ENCODE measurements around the gene SPATA24.
"Not testable (repeated sequence)": the region's sequence is repeated elsewhere in the genome, so short reads cannot be mapped to it uniquely, and the experiment has no call there.

The SPATA24 gene

DNA sequence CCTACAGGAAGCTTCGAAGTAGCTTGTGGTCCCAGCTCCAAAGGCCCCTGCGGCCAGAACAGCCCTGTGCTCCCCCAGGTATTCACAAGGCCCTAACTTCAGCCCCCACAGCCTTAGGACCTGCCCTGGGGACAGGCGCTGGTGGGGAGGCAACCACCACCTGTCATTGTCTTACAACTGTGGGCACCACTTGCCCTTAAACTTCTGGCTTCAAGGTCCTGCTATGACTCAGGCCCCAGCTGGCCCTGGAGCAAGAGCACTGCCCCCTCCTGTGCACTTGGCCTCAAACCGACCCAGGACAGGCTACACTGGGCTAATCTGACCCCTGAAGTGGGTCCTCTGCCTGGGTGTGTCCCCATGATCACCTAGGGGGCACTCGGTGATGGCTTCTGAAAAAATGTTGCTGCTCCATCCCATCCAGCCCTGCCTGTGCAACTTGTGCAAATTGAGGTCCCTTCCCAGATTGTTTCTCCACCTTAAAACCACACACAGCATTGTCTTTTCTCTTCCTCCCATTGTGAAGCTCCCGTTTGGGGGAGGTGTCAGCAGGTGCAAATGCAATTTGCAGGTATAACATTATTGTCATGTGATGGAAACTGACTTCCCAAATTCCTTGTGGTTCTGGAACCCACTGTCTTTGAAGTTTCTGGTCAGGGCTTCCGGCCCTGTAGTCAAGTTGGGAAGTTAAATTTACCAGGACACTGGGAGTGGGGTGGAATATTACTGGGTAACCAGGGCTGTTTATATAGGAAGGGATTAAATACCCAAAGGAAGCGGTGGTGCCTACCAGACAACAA, 7.8 kb downstream of the SPATA24 start:
- DNase-seq (ENCODE audit: low read depth, low spot score) = no peak

GRCh38 chr5:139394654-139395566, 9.0 kb downstream of the SPATA24 start, which contains the start of gene PROB1:
Gene PROB1, minus strand, starts transcription at chr5:139395104. Its CDS starts 23 bp downstream, at chr5:139395081.
- no peak for DNase-seq (ENCODE audit: low read depth, low spot score)

GRCh38 chr5:139394123-139394653, 9.7 kb downstream of the SPATA24 start:
- DNase-seq (ENCODE audit: low read depth, low spot score) = no peak

GRCh38 chr5:139393497-139394122, 10.3 kb downstream of the SPATA24 start:
- DNase-seq (ENCODE audit: low read depth, low spot score) = no peak

- DNase-seq (ENCODE audit: low read depth, low spot score) = no peak
These were observed 11.0 kb downstream of the SPATA24 start for GRCh38 chr5:139392678-139393496.

DNA sequence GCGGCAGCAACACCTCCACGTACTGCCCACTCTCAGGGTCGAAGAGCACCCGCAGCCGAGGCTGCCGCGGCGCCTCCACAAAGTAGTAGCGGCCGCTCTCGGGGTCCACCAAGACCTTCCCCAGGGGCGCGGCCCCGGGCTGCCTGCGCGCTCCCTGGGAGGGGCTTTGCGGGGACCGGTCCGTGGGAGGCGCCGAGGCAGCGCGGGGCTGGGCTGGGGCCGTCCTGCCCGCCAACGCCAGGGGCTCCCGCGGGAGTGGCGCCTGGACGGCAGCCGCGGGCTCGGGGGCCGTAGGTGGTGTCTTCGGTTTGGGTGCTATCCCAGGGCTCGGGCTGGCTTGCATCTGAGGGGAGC, 11.6 kb downstream of the SPATA24 start:
- DNase-seq (ENCODE audit: low read depth, low spot score) = no peak

DNA sequence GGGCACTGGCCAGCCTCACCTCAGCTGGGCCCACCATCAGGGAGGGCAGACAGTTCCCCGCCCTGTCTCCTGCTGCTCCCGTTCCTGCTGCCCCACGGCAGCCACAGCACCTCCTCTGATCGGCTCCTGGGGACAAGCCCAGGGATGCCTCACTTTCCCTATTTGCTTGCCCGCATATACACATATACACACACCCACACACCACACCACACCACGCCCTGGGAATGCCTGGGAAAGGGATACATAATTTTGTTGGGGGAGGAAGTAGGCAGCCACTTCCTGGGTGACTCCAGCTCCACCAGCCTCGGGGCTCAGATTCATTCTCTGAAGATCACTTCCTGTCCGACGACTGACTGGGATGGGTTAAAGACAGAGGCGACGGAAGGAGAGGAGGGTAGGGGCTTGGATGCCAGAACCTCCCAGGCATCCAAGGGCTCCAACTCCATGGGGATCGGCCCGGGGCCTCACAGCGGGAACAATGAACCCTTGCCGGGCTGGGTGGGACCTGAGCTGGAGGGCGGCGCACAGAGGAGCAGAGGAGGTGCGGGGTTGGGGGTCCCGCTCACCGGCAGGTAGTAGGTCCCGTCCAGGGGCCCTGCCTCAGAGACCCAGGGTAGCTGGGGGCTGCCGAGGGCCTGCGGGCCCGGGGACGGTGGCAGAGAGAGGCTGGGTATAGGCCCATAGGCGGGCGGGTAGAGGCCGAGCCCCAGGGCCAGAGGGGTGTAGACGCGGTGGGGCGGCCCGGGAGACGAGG, 12.1 kb downstream of the SPATA24 start:
- no peak for DNase-seq (ENCODE audit: low read depth, low spot score)

DNA sequence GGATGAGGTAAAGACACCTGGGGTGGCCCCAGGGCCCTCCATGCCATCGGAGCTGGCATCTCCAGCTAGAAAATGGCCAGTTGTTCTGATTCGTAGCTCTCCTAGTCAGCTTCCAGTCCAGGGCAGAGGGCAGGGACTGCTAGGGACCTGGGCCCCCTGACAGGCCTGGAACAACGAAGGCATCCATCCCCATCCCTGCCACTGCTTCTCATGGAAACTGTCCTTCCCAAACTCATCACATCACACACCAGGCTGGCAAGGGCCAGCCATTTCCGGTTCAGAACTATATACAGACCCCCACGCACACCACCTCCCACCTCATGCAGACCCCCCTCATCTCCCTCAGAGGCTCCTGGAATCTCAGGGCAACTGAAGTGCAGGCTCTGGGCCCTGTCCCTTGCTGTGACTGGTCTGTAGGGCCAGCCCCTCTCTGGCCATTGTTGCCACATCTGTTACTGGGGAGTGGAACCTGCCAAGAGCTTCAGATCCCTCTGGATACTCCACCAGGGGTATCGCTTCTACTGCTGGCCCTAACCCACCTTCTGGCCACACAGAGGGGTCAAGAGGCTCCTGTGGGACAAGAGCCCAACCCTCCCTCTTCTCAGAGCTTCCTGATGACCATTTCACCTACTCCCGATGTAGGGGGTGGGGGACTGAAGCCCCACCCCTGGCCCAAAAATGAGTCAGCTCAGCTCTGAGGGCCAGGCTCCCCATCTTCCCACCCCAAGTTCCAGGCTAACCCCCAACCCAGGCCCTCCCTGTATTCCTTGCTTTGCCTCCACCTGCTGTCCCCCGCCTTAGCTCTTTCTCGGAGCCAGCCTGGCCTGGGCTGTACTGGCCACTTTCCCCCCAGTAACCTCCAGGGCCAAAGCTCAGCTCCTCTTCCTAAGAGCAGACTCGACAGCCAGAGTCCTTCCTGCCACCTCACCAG, 13.0 kb downstream of the SPATA24 start:
- no peak for DNase-seq (ENCODE audit: low read depth, low spot score)

DNA sequence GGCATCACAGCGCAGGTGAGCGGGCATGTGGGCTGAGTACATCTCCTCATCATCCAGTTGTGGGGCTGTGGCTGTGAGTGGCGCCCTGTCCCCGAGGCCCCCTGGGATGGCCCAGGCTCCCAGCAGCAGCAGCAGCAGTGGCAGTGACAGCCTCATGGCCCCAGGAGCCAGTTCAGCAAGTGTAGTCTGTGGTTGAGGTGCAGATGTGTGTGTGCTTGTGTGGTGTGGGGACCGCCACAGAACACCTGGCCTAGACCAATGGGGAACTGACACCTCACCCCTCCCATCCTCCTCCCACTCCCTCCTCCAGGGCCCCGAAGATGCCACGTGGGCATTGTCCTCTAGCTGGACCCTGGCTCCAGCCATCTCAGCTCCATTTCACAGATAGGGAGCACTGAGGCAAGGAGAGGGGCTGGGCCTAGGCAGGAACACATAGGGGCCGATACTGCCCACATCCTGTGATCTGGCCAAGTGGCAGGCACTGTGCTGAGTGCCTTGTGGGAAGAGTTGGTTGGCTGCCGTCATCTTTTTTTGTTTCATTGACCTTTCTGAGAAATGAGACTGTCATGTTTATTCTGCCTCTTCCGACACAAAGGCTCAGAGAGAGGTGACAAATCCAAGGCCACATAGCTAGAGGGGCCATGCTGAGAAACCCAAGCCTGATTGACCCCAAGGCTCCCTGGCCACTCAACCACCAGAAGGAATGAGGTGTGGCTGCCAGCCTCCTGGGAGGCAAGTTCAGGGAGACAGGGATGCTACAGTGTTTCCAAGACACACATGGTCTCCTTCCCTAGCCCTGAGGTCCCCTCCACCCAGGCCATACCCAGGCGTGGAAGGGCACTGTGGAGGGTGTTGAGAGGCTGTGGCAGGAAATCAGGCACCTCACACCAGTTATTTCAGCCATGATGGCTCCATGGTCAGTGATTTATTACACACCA, 13.9 kb downstream of the SPATA24 start, which contains the start of gene MZB1:
MZB1 (minus strand) TSS at position 213 of the 938 bp plus-strand sequence; CDS start at position 156, 57 bp downstream.
- no peak for DNase-seq (ENCODE audit: low read depth, low spot score)

DNA sequence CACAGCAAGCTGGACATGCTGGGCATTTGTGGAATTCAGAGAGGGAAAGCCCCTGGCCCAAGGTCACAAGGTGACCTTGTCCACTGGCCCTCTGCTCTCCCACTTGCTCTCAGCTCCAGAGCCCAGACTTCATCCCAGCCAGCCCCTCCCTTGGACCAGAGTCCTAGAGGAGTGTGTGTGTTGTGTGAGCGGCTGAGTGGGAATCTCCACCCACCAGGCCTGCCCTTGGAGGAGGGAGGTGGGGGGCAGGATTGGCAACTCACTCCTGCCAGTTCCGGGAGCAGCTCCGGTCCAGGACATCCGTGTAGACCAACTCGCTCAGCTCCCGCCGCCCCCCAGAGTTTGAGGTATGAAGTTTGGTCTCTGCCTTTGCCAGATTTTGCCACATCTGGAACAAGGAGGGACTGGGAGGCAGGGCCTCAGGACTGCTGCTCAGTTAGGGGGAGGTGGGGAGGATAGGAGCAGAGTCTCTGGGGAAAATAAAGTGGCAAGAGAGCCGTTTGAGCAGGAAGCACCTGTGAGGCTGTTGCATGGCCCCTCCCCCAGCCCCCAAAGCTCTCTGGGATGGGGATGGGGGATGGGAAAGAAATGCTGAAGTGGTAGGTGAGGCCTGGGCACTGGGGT, 15.6 kb downstream of the SPATA24 start:
- no peak for DNase-seq (ENCODE audit: low read depth, low spot score)

GRCh38 chr5:139387611-139388197, 16.2 kb downstream of the SPATA24 start:
- DNase-seq (ENCODE audit: low read depth, low spot score) = no peak

- DNase-seq (ENCODE audit: low read depth, low spot score) = not testable (repeated sequence)
These were observed 16.9 kb downstream of the SPATA24 start for GRCh38 chr5:139386956-139387355.

- DNase-seq (ENCODE audit: low read depth, low spot score) = no peak
These were observed 17.8 kb downstream of the SPATA24 start for GRCh38 chr5:139386050-139386438.

- DNase-seq (ENCODE audit: low read depth, low spot score) = no peak
These were observed 18.5 kb downstream of the SPATA24 start for GRCh38 chr5:139385061-139386049.

DNA sequence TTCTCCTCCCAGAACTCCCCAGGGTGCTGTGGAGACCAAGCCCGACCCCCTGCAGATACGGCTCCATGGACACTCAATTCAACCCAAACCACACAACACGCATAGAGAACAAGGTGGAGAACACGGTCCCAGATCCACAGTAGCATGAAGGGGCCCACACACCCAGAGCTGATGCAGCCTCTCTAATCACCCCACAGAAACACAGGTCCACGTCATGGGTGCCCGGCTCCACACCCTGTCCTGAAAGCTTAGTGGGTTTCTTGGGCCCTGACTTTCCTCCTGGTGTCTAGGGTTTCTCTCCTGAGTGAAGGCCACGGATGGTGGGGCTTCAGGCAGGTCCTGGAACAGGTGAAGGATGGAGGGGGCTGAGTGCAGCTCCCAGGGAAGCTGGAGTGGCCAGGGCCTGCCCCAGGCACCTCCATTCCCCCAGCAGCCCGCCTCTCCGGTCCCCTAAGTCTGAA, 19.3 kb downstream of the SPATA24 start:
- DNase-seq (ENCODE audit: low read depth, low spot score) = no peak
